GM19395 (cell line): Measurements from ENCODE around the gene TBCCD1.

ENCODE experiments used
- ATAC-seq: cut with Tn5 transposase; IDR thresholded peaks from one replicate; pipeline ENCODE4 v1.9.1; 2021; ENCODE audit warnings: mild to moderate bottlenecking, moderate library complexity; ENCODE audit not compliant: unreplicated experiment

TBCCD1 gene, protein sequence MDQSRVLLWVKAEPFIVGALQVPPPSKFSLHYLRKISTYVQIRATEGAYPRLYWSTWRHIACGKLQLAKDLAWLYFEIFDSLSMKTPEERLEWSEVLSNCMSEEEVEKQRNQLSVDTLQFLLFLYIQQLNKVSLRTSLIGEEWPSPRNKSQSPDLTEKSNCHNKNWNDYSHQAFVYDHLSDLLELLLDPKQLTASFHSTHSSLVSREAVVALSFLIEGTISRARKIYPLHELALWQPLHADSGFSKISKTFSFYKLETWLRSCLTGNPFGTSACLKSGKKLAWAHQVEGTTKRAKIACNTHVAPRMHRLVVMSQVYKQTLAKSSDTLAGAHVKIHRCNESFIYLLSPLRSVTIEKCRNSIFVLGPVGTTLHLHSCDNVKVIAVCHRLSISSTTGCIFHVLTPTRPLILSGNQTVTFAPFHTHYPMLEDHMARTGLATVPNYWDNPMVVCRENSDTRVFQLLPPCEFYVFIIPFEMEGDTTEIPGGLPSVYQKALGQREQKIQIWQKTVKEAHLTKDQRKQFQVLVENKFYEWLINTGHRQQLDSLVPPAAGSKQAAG

DNA sequence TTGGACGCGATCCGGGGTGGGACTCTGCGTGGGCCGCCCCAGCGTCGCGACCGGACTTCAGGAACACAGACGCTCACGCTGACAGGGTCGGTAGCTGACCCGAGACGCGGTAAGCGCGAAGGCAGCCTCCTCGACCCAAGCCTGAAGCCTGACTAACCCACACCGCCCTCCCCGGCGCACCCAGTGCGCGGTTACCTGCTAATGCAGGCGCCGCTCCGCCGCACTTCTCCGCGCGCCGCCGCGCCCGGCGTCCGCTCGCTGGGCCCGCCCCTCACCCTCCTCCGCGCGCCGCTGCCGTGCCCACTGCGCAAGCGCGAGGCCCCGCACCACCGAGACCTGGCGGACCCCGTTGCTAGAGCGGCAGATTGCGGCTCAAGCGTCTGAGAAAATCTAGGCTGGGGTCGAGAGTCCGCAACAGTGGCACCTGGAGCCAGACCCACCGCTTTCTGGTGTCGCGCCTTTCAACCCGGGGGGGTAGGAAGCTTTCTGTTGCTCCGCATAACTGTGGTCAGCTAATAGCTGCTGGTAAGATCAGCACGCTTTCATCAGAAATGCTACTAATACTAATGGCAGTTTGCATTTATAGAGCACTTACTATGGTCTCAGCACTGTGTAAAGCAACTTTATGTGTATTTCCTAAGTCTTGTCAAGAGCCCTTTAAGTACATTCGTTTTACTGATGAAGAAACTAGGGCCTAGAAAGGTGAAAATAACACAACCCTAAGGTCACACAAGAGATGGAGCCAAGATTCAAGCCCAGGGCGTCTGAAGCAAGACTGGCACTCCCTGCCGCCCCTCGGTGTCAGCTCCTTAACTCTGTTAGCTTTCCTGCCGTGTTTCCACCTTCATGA is at the start of gene TBCCD1:
Gene TBCCD1, minus strand, starts transcription at position 268 of the 850 bp plus-strand sequence. CDS start 3,010 bp downstream, outside the sequence.
- ATAC-seq = peak; percentile 49

DNA sequence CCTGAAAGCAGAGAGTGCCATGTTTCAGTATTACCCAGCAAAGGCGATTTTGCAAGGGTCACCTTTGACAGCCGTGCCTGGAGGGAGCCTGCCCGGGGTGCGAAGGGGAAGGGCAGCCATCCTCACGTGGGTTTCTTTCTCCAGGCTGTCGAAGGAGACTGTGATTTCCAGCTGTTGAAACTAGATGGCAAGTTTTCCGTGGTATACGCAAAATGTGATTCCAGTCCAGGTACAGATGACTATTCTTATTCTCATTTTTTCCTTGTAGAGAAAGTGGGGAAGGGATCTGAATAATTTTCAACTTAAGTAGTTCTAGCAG is 49.1 kb upstream of the TBCCD1 start:
- no peak for ATAC-seq

DNA sequence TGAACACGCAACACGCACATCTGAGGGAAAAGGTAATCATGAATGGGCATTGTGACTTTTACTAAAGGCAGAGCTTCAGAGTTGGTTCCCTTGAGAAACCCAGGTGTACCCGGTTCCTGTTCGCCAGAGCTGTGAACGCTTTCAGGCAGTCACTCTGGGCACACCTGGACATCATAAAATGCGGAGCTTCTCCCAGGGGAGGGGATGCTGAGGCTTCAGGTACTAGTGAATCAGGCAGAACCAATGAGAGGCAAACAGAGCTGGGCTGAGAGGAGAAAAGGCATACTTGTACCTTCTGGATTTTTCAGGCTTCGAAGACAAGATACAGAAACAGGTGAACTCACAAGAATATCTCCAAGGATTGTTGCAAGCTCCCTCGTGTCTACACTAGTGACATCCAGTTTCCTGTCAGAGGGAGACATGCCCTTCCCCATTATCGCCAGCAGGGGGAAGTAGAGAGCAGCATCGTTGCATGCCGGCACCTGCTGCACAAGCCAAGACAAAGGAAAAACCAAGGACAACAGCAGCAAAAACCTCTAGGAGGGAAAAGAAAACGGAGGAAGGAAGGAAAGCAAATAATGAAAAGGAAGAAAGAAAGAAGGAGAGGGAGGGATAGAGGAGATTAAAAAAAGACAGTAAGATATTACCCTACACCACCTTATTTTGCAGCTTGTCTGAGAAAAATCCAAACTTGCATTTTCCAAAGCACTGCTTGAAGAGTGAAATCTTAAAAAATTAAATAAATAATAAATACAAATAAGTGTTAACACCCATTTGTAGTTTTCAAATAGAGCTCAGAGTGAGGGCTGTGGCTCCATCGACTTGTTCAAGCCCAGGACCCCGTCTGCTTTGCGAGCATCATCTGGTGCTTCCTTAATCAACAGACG is 47.7 kb upstream of the TBCCD1 start:
- ATAC-seq = peak; percentile 74

DNA sequence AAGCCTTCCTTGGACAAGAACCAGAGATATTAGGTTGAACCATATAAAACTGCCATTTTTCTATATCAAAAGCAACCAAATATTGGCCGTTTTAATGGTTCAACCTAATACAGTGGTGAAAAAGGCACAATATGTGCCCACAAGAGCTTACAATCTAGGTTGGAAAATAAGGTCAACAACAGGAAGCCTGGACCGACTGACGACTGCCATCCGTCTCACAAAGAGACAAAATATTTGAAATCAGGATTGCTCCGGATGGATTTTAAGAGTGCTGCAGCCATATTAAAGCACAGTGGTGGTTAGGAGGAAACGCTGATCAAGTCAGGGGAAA is 47.1 kb upstream of the TBCCD1 start:
- ATAC-seq = no peak

DNA sequence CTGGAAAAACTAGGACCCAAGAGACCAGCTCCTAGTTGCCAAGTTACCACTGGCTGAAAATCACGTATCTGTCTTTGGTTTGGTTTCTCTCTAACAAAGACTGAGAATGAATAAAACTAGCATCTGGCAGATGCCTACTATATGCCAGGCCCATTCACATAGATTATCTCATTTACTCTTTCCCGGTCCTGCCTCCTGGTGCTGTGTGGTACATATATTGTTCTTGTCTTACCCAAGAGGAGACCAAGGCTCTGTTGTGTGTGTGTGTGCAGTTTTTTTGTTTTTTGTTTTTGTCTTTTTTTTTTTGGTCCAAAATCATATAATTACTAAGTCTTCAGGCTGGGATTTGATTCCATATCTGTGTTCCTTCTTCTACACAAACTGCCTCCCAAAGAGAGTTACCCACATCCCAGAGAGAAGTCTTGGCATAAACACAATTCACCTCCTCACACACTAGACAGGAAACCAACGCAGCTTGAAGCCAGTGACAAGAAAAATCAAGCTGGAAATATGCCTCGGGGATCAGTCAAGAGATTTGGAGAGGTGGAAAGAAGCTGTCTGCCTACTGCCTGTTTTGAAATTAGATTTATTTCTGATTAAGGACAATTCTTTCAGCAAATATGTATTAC is 46.6 kb upstream of the TBCCD1 start:
- no peak for ATAC-seq

DNA sequence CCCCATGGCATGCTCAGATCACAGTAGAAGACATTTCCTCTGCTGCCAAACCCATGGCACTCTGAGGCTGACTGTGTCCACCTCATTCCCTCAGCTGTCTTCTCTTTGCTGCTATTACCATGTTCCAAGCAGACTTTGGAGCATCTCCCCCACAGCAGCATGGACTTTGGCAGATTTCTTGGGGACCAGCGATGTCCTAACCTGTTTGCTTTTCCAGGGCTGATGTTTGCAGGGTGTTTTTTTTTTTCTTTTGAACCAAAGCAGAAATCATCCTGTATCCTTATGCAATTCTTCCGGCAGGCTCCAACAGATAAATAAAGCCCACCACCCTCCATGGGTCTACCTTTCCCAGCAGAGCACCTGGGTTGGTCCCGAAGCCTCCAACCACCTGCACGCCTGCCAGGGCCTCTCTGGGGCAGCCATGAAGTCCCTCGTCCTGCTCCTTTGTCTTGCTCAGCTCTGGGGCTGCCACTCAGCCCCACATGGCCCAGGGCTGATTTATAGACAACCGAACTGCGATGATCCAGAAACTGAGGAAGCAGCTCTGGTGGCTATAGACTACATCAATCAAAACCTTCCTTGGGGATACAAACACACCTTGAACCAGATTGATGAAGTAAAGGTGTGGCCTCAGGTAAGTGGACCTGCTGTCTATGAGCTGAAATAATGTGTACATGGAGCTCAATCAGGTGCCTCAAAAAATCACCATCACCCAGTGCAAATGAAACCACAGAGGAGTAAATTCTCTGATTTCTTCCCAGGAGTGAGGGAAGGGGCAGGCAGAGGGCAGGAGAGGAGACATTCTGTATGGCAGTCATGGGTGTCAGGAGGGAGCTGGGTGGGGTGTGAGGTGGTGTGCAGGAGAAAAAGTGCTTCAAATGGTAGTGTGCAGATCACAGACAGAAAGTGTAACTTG is 45.8 kb upstream of the TBCCD1 start, which contains the start of gene AHSG:
Gene AHSG, plus strand, starts transcription at position 340 of the 916 bp plus-strand sequence. Its CDS starts 82 bp downstream, at position 422.
- ATAC-seq = no peak

DNA sequence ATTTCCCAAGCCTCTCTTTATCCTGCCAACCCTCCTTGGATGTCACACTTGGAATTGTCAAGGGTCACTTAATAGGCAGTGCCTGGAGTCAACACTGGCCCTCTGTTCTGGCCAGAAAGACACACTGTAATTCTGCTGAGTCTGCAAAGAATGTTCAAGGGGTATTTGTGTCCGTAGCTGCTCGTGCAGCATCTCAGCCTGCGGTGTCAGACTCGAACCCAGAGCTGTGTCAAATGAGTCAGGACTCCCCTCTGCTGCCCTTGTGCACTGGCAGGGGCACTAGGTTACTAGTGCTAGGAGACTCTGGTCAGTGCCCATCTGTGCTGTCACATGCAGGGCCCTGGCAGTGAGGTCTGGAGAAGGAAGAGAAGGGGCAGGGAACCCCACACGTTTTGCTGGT is 44.9 kb upstream of the TBCCD1 start:
- ATAC-seq = no peak

DNA sequence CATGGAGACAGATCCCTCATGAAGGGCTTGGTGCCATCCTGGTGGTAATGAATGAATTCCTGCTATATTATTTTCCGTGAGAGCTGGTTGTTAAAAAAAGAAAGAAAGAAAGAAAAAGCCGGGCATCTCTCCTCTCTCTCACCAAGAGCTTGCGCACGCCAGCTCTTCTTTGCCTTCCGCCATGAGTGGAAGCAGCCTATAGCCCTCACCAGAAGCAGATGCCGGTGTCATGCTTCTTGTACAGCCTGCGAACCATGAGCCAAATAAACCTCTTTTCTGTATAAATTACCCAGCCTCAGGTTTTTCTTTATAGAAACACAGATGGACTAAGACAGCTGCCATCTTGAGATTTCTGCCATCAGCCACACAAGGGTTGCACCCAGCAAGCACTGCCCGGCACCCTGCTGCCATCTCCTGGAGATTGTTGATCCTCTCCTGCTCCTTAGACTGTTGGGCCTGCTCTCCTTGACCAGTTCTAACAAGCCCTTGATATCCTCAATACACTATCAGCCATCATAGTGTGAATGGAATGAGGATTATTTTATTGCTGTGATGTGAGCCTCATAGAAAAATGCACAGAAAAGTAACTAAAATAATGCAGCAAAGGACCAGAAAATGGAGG is 42.2 kb upstream of the TBCCD1 start:
- ATAC-seq = no peak

DNA sequence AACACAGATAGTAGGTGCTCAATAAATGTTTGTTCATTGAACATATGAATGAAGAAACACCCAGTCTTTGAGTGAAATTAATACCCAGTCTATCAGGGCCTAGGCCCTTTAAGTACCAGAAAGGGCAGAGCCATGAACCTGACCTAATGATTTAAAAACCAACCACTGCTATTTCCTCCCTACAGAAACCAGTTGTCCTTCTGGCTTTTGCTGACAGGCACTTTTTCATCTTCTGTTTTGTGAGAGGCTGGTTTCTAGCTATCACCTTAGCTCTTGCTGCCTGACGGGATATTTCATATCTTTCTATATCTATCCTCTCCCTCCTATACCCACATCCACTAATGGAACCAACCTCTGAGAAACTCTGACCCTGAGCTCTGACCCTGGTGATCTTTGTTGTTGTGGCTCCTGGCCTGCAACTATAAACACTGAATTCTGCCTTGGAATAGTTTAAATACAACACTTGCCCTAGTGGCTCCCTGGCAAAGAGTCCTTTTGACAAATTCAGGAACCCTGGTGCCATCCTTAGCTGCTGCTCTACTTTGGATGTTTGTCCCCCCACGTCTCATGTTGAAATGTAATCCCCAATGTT is 41.6 kb upstream of the TBCCD1 start:
- ATAC-seq = no peak

DNA sequence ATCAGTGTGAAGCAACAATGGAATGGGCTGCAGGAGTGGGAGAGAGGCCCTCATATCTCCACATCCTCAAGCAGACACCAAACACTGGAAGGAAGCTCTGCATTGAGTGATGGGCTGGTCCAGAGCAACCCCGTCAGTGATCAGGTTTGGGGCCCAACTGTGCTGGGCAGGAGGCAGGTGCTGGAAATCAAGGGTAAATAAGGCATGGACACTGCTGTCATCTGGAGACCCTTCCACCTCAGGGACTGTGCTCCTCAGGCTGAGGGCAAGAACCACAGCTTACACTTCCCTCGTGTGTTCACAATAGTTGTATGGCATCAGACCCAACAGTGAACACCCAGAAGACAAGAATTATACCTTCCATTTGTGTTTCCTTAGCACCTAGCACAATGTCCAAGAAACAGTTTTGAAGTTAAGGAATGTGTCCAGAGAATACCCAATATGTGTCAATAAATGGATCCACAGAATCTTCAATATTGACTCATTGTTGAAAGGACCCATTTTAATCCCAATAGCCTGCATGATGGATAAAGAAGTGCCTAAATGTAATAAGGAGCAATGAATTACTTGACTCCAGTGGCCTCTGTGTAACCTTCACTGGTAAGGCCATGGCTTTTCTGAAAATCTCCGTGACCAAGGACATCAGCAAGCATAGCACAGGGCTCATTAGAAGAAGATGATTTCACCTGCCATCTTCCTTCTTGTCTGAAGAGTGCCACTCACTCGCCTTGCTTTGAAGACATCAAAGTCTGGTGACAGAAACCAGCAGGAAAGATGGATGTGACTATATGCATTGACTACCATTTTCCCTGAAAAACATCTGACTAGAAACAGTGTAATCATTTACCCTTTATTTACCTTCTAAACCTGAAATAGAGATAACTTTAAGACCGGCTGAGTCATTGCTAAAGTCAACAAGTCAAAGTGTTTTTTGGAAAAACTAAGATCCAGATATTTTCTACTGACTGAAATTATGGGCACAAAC is 38.7 kb upstream of the TBCCD1 start:
- no peak for ATAC-seq

DNA sequence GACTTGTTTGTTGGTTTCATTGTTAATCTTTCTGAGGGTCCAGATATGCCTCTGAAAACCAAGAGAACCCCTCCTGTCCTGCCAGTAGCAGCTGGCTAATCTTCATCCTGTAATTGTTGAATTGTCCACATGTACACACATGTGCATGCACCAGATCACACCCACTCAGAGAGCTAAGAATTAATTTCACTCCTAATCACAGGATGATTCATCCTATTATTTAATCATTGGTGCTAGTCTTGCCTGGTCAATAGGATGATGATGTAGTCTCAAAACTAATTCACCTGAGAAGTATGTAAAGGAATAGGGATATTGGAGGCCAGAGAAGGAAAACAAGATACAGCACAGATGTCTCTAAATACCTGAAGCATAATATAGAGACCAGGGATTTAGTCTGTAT is 37.9 kb upstream of the TBCCD1 start:
- ATAC-seq = no peak

DNA sequence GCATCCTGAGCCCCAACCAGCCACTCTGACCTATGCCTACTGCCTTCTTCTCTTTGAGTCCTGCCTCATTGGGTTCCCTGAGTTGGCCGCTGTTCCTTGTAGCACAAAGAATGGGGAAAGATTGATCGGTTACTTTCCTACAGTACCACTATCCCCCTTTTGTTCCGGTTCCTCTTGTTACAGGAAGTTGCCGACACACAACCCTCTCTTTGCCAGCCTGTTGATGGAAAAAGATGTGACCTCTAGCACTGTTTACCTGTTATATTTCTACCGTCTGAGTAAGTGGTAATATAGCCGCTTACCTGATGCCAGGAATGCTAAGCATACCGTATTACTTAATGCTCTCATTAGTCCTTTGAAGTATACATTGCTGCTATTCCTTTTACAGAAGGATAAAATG is 36.0 kb upstream of the TBCCD1 start:
- ATAC-seq = no peak

DNA sequence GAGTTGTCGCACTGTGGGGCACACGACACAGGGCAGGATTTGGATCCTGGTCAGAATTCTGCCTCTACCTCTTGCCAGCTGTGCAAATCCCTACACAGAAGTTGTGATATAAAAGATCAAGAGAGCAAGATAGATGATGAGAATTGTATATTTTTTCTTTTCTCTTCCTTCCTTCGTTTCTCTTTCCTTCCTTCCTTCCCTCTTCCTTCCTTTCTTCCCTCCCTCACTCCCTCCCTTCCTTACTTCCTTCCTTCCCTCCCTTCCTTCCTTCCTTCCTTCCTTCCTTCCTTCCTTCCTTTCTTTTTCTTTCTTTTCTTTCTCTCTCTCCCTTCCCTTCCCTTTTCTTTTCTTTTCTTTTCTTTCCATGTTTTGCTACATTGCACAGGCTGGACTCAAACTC is 33.8 kb upstream of the TBCCD1 start:
- ATAC-seq = no peak

DNA sequence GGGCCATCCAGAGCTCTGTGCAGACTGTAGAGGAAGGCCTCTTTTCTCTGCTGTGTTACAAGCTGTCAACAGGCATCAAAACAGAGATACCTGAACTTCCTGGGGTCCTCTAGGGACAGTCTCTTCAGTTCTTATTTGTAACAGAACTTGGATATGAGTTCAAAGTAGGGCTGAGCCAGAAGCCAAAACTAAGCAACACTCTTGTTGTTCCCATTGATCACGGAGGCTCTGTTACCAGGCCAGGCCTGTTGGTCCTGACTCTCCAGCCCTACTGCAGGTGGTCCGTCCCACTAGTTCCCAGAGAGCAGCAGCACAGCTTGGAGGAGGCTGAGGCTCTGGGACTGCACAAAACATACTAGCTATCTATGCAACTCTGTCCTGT is 32.6 kb upstream of the TBCCD1 start:
- ATAC-seq = no peak

DNA sequence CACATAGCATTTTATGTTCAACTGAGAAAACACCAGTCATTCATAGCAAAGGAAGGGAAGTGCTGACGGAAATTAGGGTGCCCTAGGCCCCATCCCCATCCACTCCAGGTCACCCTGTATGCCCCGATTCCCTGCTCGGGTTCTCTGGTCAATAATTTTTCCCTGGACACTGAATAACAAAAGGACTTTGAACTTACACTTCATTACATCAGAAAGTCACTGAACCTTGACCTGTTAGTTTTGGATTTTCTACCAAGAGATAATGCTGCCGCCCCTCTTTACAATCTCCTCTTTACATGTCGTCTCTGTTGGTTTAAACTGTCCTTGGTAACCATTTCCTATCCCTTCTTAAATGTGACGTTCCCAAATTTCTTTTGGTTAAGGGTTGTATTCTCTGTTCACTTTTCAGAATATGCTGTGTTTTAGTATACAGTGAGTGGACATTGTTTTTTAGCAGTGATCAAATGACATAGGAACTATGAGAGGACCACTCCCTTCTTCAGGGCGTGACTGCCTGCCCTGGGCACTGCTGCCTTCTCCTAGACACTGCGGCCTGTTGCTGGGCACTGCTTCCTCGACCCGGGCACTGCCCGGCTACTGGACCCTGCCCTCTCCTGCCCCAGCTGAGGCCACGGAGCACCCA is 32.1 kb upstream of the TBCCD1 start:
- ATAC-seq = no peak

DNA sequence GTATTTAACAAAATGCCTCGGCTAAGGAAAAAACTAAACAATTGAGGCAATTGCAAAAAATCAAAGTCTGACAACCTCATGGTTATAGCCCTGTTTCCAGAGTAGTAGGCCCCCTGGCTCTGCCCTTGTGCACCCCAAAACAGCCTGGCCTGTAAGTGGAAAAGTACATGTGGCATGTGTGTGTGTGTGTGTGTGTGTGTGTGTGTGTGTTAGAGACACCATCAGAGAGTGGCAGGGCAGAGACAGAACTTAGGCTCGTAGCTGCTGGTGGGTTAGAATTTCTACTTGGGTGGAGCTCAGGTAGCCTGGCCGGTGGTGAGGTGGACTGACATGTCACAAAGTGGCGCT is 31.6 kb upstream of the TBCCD1 start:
- ATAC-seq = no peak
